ENCODE data around the gene MAP3K4. TPM values are rescaled to one million over a fixed set of nuclear protein-coding genes. Genes with fewer than 3 reads are reported as not detected.

The MAP3K4 gene
- total RNA-seq, 4 donors from 2014 or later: 24.3 to 99.0 (median 37.4) TPM

DNA sequence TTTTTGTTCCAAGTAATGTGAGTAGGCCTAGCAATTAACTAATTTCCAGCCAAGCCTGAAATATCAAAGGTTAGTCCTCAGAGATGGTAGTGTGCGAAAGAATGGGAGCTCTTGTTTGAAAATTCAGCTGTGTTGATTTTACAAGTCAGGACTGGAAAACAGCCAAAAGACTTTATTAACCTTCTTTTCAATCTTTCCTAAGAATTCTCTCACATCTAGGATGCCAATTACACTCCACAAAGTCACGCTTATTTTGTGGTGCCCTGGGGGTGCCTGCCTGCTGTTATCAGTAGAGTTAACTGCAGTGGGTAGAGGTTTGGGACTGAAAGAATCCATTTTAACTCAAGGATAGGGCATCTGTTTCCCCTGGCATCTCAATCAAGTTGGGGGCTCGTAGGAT is 30.7 kb upstream of the MAP3K4 start:
- H3K9me3 ChIP-seq: no peaks in the 10 kb centered on the region
- DNase-seq: no peak
- no peak overlapping the region for H3K27ac ChIP-seq
- H3K27me3 ChIP-seq: no peaks in the 10 kb centered on the region
- no peak for TF ChIP-seq POLR2A (IDR thresholded peaks at IDR 0.05)
- no peaks in the 10 kb centered on the region for H3K36me3 ChIP-seq
- no peaks in the 10 kb centered on the region for H3K4me1 ChIP-seq
- no peak overlapping the region for H3K4me3 ChIP-seq

DNA sequence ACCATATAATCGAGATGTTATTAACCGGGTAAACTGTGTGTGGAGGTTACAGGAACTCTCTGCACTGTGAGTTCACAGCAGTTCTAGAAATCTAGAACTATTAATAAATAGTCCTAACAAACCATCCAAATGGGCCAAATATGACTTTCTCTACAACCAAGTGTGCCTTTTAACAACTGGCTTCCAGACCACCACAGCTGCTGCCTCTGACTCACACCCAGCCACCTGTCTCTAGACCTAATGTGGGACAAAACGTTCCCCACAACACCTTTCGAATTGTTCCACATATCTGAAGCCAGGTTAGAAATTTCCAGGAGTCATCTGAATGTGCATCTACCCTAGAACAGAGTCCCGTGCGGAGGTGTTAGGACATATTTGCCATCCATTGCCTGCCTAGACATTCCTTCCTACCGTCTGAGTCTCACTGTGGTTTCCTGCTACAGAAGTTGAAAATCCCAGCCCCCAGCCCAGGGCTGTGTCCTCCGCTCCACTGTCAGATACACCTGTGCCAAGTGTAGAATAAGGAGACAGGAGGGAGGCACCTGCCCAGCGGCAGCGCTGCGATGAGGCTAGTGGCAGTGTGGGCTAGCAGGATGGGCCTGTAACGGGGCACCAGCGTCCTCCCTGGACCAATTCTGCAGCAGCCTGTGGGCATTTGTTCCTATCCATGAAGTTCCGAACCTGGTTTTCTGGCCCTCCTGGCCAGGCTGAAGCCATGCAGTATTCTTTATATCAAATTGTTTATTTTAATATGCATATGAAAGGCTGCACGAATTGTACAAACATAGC is 28.5 kb upstream of the MAP3K4 start:
- Histone ChIP-seq H3K36me3 (no peaks in the 10 kb centered on the region), H3K27ac (no peak overlapping the region), H3K9me3 (no peaks in the 10 kb centered on the region), H3K4me3 (no peak overlapping the region), H3K27me3 (no peaks in the 10 kb centered on the region), H3K4me1 (no peaks in the 10 kb centered on the region)
- no peak for TF ChIP-seq POLR2A (IDR thresholded peaks at IDR 0.05)
- TF ChIP-seq, protein P1, sequence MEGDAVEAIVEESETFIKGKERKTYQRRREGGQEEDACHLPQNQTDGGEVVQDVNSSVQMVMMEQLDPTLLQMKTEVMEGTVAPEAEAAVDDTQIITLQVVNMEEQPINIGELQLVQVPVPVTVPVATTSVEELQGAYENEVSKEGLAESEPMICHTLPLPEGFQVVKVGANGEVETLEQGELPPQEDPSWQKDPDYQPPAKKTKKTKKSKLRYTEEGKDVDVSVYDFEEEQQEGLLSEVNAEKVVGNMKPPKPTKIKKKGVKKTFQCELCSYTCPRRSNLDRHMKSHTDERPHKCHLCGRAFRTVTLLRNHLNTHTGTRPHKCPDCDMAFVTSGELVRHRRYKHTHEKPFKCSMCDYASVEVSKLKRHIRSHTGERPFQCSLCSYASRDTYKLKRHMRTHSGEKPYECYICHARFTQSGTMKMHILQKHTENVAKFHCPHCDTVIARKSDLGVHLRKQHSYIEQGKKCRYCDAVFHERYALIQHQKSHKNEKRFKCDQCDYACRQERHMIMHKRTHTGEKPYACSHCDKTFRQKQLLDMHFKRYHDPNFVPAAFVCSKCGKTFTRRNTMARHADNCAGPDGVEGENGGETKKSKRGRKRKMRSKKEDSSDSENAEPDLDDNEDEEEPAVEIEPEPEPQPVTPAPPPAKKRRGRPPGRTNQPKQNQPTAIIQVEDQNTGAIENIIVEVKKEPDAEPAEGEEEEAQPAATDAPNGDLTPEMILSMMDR (IDR thresholded peaks at IDR 0.05): no peak
- DNase-seq: no peak

DNA sequence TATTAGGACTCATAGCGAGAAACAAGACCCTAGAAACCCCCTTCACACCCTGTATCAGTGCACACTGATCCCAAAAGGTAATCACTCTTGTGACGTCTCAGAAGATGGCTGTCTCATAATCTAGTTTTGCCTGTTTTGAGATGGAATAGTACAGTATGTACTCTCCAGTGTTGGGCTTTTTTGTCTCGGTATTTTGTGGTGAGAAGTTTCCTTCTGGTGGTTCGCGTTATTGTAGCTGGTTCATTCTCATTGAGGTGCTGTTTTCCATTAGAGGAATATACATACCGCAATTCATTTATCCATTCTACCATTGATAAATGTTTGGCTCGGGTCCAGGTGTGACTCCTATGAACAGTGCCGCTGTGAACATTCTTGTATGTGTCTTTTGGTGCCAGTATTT is 27.9 kb upstream of the MAP3K4 start:
- Histone ChIP-seq H3K4me3 (no peak overlapping the region), H3K9me3 (no peaks in the 10 kb centered on the region), H3K27ac (no peak overlapping the region), H3K27me3 (no peaks in the 10 kb centered on the region), H3K4me1 (no peaks in the 10 kb centered on the region), H3K36me3 (no peaks in the 10 kb centered on the region)
- TF ChIP-seq POLR2A (IDR thresholded peaks at IDR 0.05): no peak
- TF ChIP-seq, protein P1 (IDR thresholded peaks at IDR 0.05): no peak
- DNase-seq: no peak

DNA sequence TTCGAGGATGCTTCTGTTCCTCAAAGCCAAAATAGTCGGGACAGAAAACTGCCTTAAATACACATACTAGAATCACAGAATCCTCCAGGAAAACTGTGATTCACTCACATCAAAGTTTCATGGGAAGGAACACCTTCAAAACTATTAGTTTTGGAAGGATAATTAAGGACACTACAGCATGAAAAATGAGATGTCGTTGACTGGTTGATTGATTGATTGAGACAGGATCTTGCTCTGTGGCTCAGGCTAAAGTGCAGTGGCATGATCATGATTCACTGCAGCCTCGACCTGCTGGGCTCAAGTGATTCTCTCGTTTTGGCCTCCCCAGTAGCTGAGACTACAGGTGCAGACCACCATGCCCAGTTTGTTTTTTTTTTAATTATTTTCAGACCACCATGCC is 25.7 kb upstream of the MAP3K4 start:
- TF ChIP-seq, protein P1 (IDR thresholded peaks at IDR 0.05): no peak
- TF ChIP-seq POLR2A (IDR thresholded peaks at IDR 0.05): no peak
- no peaks in the 10 kb centered on the region for H3K36me3 ChIP-seq
- H3K27ac ChIP-seq: no peak overlapping the region
- H3K9me3 ChIP-seq: no peaks in the 10 kb centered on the region
- no peaks in the 10 kb centered on the region for H3K4me1 ChIP-seq
- no peak for DNase-seq
- no peaks in the 10 kb centered on the region for H3K27me3 ChIP-seq
- no peak overlapping the region for H3K4me3 ChIP-seq

DNA sequence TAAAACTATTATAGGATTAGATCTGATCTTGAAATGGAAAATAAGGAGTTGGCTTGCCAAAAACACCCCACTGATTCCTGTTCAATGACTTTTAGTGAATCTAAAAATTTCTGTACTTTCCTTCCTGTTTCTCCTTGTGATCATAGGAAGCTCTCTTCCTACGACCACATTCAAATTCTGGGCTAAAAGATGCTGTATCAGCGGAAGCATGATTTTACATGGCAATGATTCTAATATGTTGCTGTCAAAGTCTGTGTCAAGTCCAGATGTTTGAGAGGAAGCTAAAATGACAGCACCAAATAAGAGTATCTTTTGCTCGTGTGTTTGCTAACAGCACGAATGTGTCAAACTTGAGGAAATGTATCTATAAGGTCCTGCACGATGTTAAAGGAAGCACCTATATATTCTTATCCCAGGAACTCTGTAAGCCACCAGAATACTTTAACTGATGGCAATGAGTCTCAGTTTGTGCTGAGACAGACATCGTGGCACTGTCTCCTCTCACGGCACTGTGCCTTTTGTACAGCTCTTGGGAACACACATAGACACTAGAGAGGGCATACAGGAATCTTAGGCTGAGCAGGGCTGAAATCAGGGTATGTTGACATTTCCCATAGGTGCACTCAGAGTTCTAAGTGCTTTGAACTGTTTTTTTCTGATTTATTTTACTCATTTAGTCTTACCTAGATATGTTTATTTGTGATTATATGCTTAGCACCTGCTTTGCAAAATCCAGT is 24.9 kb upstream of the MAP3K4 start:
- Histone ChIP-seq H3K4me3 (no peak overlapping the region), H3K4me1 (no peaks in the 10 kb centered on the region), H3K36me3 (no peaks in the 10 kb centered on the region), H3K27me3 (no peaks in the 10 kb centered on the region), H3K9me3 (no peaks in the 10 kb centered on the region), H3K27ac (no peak overlapping the region)
- DNase-seq: no peak
- TF ChIP-seq POLR2A (IDR thresholded peaks at IDR 0.05): no peak
- TF ChIP-seq, protein P1 (IDR thresholded peaks at IDR 0.05): no peak

DNA sequence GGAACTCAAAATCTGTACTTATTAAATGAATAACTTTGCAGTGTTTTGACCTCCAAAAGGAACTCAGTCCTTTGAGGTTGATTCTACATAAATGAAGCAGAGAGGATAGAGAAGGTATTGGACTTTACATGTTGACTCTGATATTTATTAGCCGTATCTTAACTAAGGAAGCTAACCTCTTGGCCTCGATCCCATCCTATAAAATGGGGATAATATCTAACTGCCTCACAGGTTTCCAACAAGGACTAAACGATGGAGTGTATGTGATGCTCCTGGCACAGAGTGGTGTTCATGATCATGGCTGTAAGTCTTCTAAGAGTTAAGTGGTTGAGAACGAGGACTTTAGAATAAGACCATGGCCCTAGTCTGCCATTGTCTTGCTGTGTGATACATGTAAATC is 24.2 kb upstream of the MAP3K4 start:
- TF ChIP-seq, protein P1 (IDR thresholded peaks at IDR 0.05): no peak
- TF ChIP-seq POLR2A (IDR thresholded peaks at IDR 0.05): no peak
- Histone ChIP-seq H3K27ac (no peak overlapping the region), H3K36me3 (no peaks in the 10 kb centered on the region), H3K9me3 (no peaks in the 10 kb centered on the region), H3K4me1 (no peaks in the 10 kb centered on the region), H3K27me3 (no peaks in the 10 kb centered on the region), H3K4me3 (no peak overlapping the region)
- no peak for DNase-seq

Measured in Peyer's patch (tissue), 4 donors.